Measurements from ENCODE around the gene CKMT2. TPM values are rescaled to one million over a fixed set of nuclear protein-coding genes. Genes with fewer than 3 reads are reported as not detected.
A peak's percentile ranks its signal among the peaks of the same experiment; 100 is the strongest.

Gene CKMT2
- total RNA-seq, 1 donor from 2014 or later, result 2.6 TPM

GRCh38 chr5:81189875-81190498 is 43.1 kb upstream of the CKMT2 start:
- H3K4me1 Mint-ChIP-seq, result peaks cover 34% of the 10 kb centered on the region
- no peaks in the 10 kb centered on the region for H3K36me3 Mint-ChIP-seq
- no peak overlapping the region for H3K4me3 Mint-ChIP-seq
- TF ChIP-seq, protein P1, sequence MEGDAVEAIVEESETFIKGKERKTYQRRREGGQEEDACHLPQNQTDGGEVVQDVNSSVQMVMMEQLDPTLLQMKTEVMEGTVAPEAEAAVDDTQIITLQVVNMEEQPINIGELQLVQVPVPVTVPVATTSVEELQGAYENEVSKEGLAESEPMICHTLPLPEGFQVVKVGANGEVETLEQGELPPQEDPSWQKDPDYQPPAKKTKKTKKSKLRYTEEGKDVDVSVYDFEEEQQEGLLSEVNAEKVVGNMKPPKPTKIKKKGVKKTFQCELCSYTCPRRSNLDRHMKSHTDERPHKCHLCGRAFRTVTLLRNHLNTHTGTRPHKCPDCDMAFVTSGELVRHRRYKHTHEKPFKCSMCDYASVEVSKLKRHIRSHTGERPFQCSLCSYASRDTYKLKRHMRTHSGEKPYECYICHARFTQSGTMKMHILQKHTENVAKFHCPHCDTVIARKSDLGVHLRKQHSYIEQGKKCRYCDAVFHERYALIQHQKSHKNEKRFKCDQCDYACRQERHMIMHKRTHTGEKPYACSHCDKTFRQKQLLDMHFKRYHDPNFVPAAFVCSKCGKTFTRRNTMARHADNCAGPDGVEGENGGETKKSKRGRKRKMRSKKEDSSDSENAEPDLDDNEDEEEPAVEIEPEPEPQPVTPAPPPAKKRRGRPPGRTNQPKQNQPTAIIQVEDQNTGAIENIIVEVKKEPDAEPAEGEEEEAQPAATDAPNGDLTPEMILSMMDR (IDR thresholded peaks at IDR 0.05; ENCODE audit: unreplicated experiment), result no peak
- DNase-seq (ENCODE audit: low spot score in 2 of 2, unreplicated experiment in 2 of 2), result no peak
- no peak overlapping the region for H3K27ac Mint-ChIP-seq
- H3K27me3 Mint-ChIP-seq (ENCODE audit: low read depth), result no peaks in the 10 kb centered on the region
- no peaks in the 10 kb centered on the region for H3K9me3 Mint-ChIP-seq

- Mint-ChIP-seq H3K9me3 (no peaks in the 10 kb centered on the region), H3K4me3 (no peak overlapping the region)
Observed at GRCh38 chr5:81191726-81192372, 41.3 kb upstream of the CKMT2 start.

GRCh38 chr5:81192373-81192750 is 40.8 kb upstream of the CKMT2 start:
- Mint-ChIP-seq H3K4me1 (peaks cover 32% of the 10 kb centered on the region), H3K4me3 (no peak overlapping the region)

More at GRCh38 chr5:81191726-81192372, 41.3 kb upstream of the CKMT2 start:
- Mint-ChIP-seq H3K27ac (no peak overlapping the region), H3K4me1 (peaks cover 32% of the 10 kb centered on the region), H3K36me3 (no peaks in the 10 kb centered on the region), H3K27me3 (ENCODE audit: low read depth) (no peaks in the 10 kb centered on the region)
- TF ChIP-seq, protein P1 (IDR thresholded peaks at IDR 0.05; ENCODE audit: unreplicated experiment), result no peak
- DNase-seq (ENCODE audit: low spot score in 2 of 2, unreplicated experiment in 2 of 2), result no peak

GRCh38 chr5:81194633-81195334 is 38.3 kb upstream of the CKMT2 start:
- H3K27ac Mint-ChIP-seq, result no peak overlapping the region
- H3K9me3 Mint-ChIP-seq, result no peaks in the 10 kb centered on the region
- H3K36me3 Mint-ChIP-seq, result no peaks in the 10 kb centered on the region
- H3K4me1 Mint-ChIP-seq, result peaks cover 28% of the 10 kb centered on the region
- DNase-seq (ENCODE audit: low spot score in 2 of 2, unreplicated experiment in 2 of 2), result peak; percentile 71 to 90
- TF ChIP-seq, protein P1 (IDR thresholded peaks at IDR 0.05; ENCODE audit: unreplicated experiment), result peak; percentile 86
- no peaks in the 10 kb centered on the region for H3K27me3 Mint-ChIP-seq (ENCODE audit: low read depth)
- H3K4me3 Mint-ChIP-seq, result peak overlapping the region; percentile 9

More at GRCh38 chr5:81192373-81192750, 40.8 kb upstream of the CKMT2 start:
- TF ChIP-seq, protein P1 (IDR thresholded peaks at IDR 0.05; ENCODE audit: unreplicated experiment), result no peak
- DNase-seq (ENCODE audit: low spot score in 2 of 2, unreplicated experiment in 2 of 2), result no peak
- no peak overlapping the region for H3K27ac Mint-ChIP-seq
- H3K9me3 Mint-ChIP-seq, result no peaks in the 10 kb centered on the region
- no peaks in the 10 kb centered on the region for H3K27me3 Mint-ChIP-seq (ENCODE audit: low read depth)
- H3K36me3 Mint-ChIP-seq, result no peaks in the 10 kb centered on the region

GRCh38 chr5:81195335-81195929 is 37.7 kb upstream of the CKMT2 start:
- TF ChIP-seq, protein P1 (IDR thresholded peaks at IDR 0.05; ENCODE audit: unreplicated experiment), result no peak
- Mint-ChIP-seq H3K4me3 (no peak overlapping the region), H3K27ac (no peak overlapping the region), H3K4me1 (peaks cover 24% of the 10 kb centered on the region), H3K9me3 (no peaks in the 10 kb centered on the region), H3K27me3 (ENCODE audit: low read depth) (no peaks in the 10 kb centered on the region), H3K36me3 (no peaks in the 10 kb centered on the region)
- no peak for DNase-seq (ENCODE audit: low spot score in 2 of 2, unreplicated experiment in 2 of 2)

All from mesothelial cell of epicardium (in vitro differentiated cells).